Measurements from ENCODE around the gene KCNIP3. TPM values are rescaled to one million over a fixed set of nuclear protein-coding genes. Genes with fewer than 3 reads are reported as not detected.

The KCNIP3 gene
- total RNA-seq, 1 experiment from 2014 or later: 4.5 TPM

DNA sequence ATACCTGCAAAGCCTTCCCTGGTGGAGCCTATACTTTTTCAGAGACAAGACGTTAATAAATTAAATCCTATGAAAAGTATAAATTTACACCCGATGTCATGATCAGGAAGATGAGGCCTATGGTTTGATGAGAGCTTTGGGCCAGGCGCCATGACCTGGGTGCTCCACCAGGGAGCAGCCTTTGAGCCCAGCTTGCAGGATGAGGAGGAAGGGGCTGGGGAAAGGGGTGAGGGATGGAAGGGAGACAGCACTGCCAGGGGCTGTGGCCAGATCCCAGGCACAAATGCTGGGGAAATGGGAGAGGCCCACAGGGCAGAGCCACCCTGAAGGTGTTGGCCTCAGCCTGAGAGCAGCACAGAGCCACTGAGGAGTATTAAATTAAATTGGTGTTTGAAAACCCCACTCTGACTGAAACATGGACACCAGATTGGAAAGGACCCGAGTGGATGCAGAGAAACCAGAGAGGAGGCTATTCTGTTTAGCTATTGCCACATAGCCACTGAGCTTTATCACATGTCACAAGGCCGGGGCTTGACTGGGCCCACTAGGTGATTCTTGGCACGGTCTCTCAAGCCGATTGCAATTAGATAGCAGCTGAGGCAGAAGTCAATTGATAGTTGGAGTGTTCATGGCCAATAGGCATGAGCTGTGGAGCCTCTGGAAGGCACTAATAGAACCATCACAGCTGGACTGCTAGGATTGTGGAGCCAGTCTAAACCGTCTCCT is 95.7 kb downstream of the KCNIP3 start:
- Histone ChIP-seq H3K9me2 (ENCODE audit: insufficient read depth) (no peaks in the 10 kb centered on the region), H3K27me3 (ENCODE audit: insufficient read depth, low read depth) (peaks cover 2% of the 10 kb centered on the region; the same call in 1 of the 2 replicates), H3K4me3 (no peak overlapping the region), H3K4me2 (no peak overlapping the region), H3K36me3 (ENCODE audit: low read depth) (no peaks in the 10 kb centered on the region), H3K79me2 (ENCODE audit: low read depth) (no peaks in the 10 kb centered on the region), H3K27ac (no peak overlapping the region), H4K20me1 (ENCODE audit: insufficient read depth) (no peaks in the 10 kb centered on the region), H3K4me1 (replicated peaks; ENCODE audit: insufficient read depth) (0 out of 2 replicates have a peak, but pooled peaks cover 4% of the 10 kb centered on the region), H3F3A (ENCODE audit: insufficient read depth, low read depth) (no peaks in the 10 kb centered on the region), H2AFZ (no peak overlapping the region), H3K9me3 (ENCODE audit: insufficient read depth, low read depth) (no peaks in the 10 kb centered on the region)
- DNase-seq: no peak
- POLR2A ChIA-PET (ENCODE audit: unreplicated experiment): no interaction called here
- no TSS peak for BruUV-seq (replicated peaks)
- TF ChIP-seq, protein P1, sequence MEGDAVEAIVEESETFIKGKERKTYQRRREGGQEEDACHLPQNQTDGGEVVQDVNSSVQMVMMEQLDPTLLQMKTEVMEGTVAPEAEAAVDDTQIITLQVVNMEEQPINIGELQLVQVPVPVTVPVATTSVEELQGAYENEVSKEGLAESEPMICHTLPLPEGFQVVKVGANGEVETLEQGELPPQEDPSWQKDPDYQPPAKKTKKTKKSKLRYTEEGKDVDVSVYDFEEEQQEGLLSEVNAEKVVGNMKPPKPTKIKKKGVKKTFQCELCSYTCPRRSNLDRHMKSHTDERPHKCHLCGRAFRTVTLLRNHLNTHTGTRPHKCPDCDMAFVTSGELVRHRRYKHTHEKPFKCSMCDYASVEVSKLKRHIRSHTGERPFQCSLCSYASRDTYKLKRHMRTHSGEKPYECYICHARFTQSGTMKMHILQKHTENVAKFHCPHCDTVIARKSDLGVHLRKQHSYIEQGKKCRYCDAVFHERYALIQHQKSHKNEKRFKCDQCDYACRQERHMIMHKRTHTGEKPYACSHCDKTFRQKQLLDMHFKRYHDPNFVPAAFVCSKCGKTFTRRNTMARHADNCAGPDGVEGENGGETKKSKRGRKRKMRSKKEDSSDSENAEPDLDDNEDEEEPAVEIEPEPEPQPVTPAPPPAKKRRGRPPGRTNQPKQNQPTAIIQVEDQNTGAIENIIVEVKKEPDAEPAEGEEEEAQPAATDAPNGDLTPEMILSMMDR (conservative IDR thresholded peaks at IDR 0.05): no peak; the same call in 1 of the 2 replicates
- TF ChIP-seq EZH2 (IDR thresholded peaks at IDR 0.05; ENCODE audit: low read depth): no peak
- intact Hi-C loops (cut with micrococcal nuclease; ENCODE audit: unreplicated experiment): no loop called here
- CTCF ChIA-PET: no interaction called here

DNA sequence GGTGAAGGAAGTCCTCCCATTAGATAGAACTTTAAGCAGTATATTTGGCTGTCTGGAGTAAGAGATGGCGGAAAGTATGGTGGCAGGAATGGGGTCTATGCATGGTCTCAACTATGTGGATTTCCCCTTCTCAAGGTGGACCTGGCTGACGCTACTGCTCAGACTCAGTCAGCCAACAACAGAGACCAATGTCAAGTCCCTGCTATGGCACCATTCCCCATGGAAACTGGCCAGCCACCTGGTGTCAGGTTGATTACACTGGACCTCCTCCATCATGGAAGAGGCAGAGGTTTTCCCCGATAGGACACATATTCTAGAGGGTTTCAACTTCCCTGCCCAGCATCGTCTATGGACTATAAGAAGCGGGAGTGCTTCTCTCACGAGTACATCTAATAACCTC is 96.8 kb downstream of the KCNIP3 start:
- DNase-seq: no peak
- Histone ChIP-seq H2AFZ (no peak overlapping the region), H3K9me3 (ENCODE audit: insufficient read depth, low read depth) (no peaks in the 10 kb centered on the region), H4K20me1 (ENCODE audit: insufficient read depth) (no peaks in the 10 kb centered on the region), H3K4me3 (no peak overlapping the region), H3K27me3 (ENCODE audit: insufficient read depth, low read depth) (no peaks in the 10 kb centered on the region; the same call in 1 of the 2 replicates), H3K9me2 (ENCODE audit: insufficient read depth) (no peaks in the 10 kb centered on the region), H3K36me3 (ENCODE audit: low read depth) (no peaks in the 10 kb centered on the region), H3K4me2 (no peak overlapping the region), H3K4me1 (replicated peaks; ENCODE audit: insufficient read depth) (0 out of 2 replicates have a peak, but pooled peaks cover 2% of the 10 kb centered on the region), H3K79me2 (ENCODE audit: low read depth) (no peaks in the 10 kb centered on the region), H3F3A (ENCODE audit: insufficient read depth, low read depth) (no peaks in the 10 kb centered on the region), H3K27ac (no peak overlapping the region)
- POLR2A ChIA-PET (ENCODE audit: unreplicated experiment): no interaction called here
- intact Hi-C loops (cut with micrococcal nuclease; ENCODE audit: unreplicated experiment): no loop called here
- BruUV-seq (replicated peaks): no TSS peak
- CTCF ChIA-PET: no interaction called here
- TF ChIP-seq, protein P1 (conservative IDR thresholded peaks at IDR 0.05): no peak
- TF ChIP-seq EZH2 (IDR thresholded peaks at IDR 0.05; ENCODE audit: low read depth): no peak

DNA sequence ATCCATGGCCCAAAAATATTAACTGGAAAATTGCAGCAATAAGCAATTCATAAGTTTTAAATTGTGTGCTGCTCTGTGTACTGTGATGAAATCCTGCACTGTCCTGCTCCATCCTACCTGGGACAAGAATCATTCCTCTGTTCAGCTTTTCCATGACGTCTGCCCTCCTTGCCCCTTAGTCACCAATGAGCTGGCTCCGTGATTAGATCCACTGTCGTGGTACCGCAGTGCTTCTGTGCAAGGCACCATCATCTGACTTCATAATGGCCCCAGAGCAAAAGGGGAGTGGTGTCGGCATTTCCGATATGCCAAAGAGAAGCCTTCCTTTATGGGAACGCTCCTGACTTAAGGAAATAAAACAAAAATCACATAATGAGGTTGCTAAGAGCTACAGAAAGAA is 101.9 kb downstream of the KCNIP3 start:
- CTCF ChIA-PET: no interaction called here
- Histone ChIP-seq H3K27ac (no peak overlapping the region), H3F3A (ENCODE audit: insufficient read depth, low read depth) (no peaks in the 10 kb centered on the region; the same call in 1 of the 2 replicates), H4K20me1 (ENCODE audit: insufficient read depth) (no peaks in the 10 kb centered on the region), H3K4me2 (no peak overlapping the region), H3K4me1 (replicated peaks; ENCODE audit: insufficient read depth) (peaks cover 17% of the 10 kb centered on the region), H2AFZ (no peak overlapping the region), H3K4me3 (no peak overlapping the region), H3K9me2 (ENCODE audit: insufficient read depth) (no peaks in the 10 kb centered on the region), H3K79me2 (ENCODE audit: low read depth) (peaks cover 23% of the 10 kb centered on the region), H3K27me3 (ENCODE audit: insufficient read depth, low read depth) (no peaks in the 10 kb centered on the region), H3K9me3 (ENCODE audit: insufficient read depth, low read depth) (no peaks in the 10 kb centered on the region), H3K36me3 (ENCODE audit: low read depth) (no peaks in the 10 kb centered on the region)
- POLR2A ChIA-PET (ENCODE audit: unreplicated experiment): no interaction called here
- no TSS peak for BruUV-seq (replicated peaks)
- intact Hi-C loops (cut with micrococcal nuclease; ENCODE audit: unreplicated experiment): no loop called here
- no peak for TF ChIP-seq EZH2 (IDR thresholded peaks at IDR 0.05; ENCODE audit: low read depth)
- TF ChIP-seq, protein P1 (conservative IDR thresholded peaks at IDR 0.05): no peak
- no peak for DNase-seq
